ENCODE results near the gene ATP2C2. TPM values are rescaled to one million over a fixed set of nuclear protein-coding genes. Genes with fewer than 3 reads are reported as not detected.

Gene ATP2C2
- total and polyA plus RNA-seq, 7 donors = 2.5 to 60.7 (median 7.2) TPM; not detected in 2

DNA sequence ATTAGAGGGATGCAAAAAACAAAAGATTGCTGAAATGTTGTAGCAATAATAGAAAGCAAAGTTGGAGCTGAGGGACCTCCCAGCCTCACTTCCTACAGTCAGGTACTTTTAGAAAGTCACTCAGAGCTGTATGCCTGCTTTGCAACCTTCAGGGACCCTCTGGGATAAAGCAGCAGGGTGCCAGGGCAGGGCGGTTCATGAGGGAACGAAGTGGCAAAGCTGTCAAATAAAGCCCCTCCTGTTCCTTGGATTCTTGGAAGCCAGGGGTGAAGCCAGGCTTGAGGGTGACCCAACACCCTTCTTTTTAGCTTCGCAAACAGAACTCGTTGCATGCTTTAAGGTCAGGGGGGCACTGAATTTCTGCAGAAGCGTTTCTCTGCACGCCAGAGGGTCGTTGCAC, 767 bp downstream of the ATP2C2 start:
- Histone ChIP-seq H3K4me3 (peak overlapping the region in 1 of 4 donors; percentile 4), H3K27ac (peak overlapping the region in 1 of 4 donors; percentile 35), H3K9me3 (no peaks in the 10 kb centered on the region), H3K4me1 (peaks cover 0 to 9% (median 8%) of the 10 kb centered on the region in 4 donors), H3K36me3 (no peaks in the 10 kb centered on the region), H3K27me3 (peaks cover 21 to 61% (median 36%) of the 10 kb centered on the region in 3 donors)
- WGBS, 2 donors = 6 to 44% methylated on average over 7 of the region's 7 CpGs
- DNase-seq = no peak
- TF ChIP-seq EP300 (IDR thresholded peaks at IDR 0.05) = no peak
- no peak for TF ChIP-seq POLR2A (IDR thresholded peaks at IDR 0.05)
- no peak for TF ChIP-seq CTCF (IDR thresholded peaks at IDR 0.05)
- TF ChIP-seq POLR2AphosphoS5 (IDR thresholded peaks at IDR 0.05) = no peak
- intact Hi-C loops (cut with DNase I) = no loop called here

DNA sequence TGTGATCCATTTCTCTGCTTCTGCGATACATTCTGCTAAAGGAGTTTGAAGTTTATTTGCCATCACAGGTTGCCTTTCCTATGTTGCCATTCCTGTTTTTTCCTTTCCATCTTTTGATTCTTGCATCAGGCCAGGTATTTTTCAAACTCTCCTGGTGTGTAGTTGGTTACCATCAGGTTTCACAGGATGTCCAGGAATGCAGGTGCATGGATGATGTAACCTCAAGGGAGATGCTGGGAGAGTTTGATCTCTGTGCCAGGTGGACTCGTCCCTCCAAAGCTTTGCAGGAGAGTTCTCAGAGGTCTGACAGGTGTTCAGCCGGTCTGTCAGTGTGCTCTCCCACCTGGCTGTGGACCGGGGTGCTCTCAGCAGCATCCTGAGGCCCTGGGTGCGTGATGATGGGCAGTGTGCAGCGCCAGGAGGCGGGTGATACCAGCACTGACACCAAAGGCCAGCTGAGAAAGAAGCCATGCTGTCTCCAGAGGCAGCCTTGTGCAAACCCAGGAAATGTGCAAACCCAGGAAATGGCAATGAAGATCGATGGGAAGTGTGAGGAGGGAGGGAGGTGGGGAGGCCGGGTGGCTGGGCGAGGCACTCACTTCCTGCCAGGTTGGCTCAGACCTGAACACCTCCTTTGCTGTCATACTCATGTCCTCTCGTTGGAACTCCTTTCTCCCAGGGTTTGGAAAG, 1.7 kb downstream of the ATP2C2 start:
- intact Hi-C loops (cut with DNase I) = no loop called here
- no peak for DNase-seq
- Histone ChIP-seq H3K4me1 (peaks cover 0 to 9% (median 8%) of the 10 kb centered on the region in 4 donors), H3K27ac (no peak overlapping the region), H3K9me3 (no peaks in the 10 kb centered on the region), H3K4me3 (no peak overlapping the region), H3K27me3 (peaks cover 21 to 62% (median 36%) of the 10 kb centered on the region in 3 donors), H3K36me3 (no peaks in the 10 kb centered on the region)
- TF ChIP-seq POLR2A (IDR thresholded peaks at IDR 0.05) (no peak), POLR2AphosphoS5 (IDR thresholded peaks at IDR 0.05) (no peak), CTCF (IDR thresholded peaks at IDR 0.05) (no peak)
- WGBS, 2 donors = 13 to 47% methylated on average over 11 of the region's 11 CpGs

DNA sequence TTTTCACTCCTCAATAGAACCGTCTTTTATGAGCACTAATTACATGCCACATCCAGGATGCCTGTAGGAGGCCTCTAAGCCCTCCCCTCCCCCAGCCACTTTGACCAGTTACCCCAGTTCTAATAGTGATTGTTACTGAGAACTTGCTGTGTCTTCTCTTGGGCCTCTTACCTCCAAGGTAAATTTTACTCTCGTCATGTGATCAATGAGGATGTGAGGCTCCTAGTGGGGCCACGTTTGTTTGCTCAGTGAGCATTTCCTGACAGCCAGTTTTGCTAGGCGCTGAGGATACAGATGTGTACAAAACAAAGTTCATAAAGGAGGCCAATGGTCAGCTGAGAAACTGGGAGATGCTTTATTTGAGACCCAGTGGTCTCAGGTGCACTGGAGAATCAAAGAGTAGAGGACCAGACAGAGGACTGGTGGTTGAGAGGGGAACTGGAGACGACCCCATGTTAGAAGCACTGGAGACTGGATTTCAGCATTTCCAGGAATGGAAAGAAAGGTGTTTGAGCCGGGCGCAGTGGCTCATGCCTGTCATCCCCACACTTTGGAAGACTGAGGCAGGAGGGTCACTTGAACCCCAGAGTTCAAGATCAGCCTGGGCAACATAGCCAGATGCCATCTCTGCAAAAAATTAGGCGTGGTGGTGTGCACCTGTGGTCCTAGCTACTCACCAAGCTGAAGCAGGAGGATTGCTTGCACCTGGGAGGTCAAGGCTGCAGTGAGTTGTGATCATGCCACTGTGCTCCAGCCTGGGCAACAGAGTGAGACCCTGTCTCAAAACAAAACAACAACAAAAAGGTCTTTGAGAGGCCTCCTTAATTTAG, 2.6 kb downstream of the ATP2C2 start:
- Histone ChIP-seq H3K4me3 (no peak overlapping the region), H3K27me3 (peaks cover 21 to 62% (median 36%) of the 10 kb centered on the region in 3 donors), H3K9me3 (no peaks in the 10 kb centered on the region), H3K36me3 (no peaks in the 10 kb centered on the region), H3K4me1 (peaks cover 0 to 9% (median 8%) of the 10 kb centered on the region in 4 donors), H3K27ac (no peak overlapping the region)
- TF ChIP-seq POLR2A (IDR thresholded peaks at IDR 0.05) = no peak
- no peak for TF ChIP-seq CTCF (IDR thresholded peaks at IDR 0.05)
- no peak for TF ChIP-seq EP300 (IDR thresholded peaks at IDR 0.05)
- no peak for TF ChIP-seq POLR2AphosphoS5 (IDR thresholded peaks at IDR 0.05)
- no peak for DNase-seq
- WGBS, 2 donors = 23 to 64% methylated on average over 8 of the region's 8 CpGs
- intact Hi-C loops (cut with DNase I) = no loop called here

DNA sequence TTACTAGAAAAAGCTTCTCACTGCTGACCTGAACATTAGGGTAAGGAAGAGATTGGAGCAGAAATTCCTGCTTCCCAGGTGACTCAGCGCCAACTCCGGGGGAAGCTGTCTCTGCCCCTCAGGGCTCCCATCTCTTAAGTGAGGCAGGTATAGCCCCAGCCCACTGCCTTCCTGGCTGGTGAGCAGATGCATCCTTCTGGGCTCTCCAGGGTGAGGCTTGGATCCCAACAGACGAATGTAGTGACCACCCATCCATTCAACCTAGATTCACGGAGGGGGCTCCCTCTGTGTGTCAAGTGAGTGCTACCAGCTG, 3.2 kb downstream of the ATP2C2 start:
- Histone ChIP-seq H3K36me3 (no peaks in the 10 kb centered on the region), H3K4me1 (peaks cover 0 to 9% (median 8%) of the 10 kb centered on the region in 4 donors), H3K4me3 (no peak overlapping the region), H3K27ac (no peak overlapping the region), H3K27me3 (peaks cover 21 to 62% (median 36%) of the 10 kb centered on the region in 3 donors), H3K9me3 (no peaks in the 10 kb centered on the region)
- WGBS, 2 donors = 52 to 81% methylated on average over 4 of the region's 4 CpGs
- TF ChIP-seq EP300 (IDR thresholded peaks at IDR 0.05) (no peak), CTCF (IDR thresholded peaks at IDR 0.05) (no peak), POLR2A (IDR thresholded peaks at IDR 0.05) (no peak), POLR2AphosphoS5 (IDR thresholded peaks at IDR 0.05) (no peak)
- intact Hi-C loops (cut with DNase I) = no loop called here
- DNase-seq = no peak
